Trophoblast cell (in vitro differentiated cells and primary cell): ENCODE data around the gene MYLK2. TPM values are rescaled to one million over a fixed set of nuclear protein-coding genes. Genes with fewer than 3 reads are reported as not detected.

Source experiments
- DNase-seq, 2 donors: peaks; one replicate each; pipeline ENCODE4 v3.0.0-alpha.2; 2016
- H2AFZ ChIP-seq: 2 replicates; pipeline ENCODE4 v1.6.1; 2013; ENCODE audit warnings: low read length, moderate library complexity, mild to moderate bottlenecking; ENCODE audit not compliant: insufficient read depth, poor library complexity
- H2AK5ac ChIP-seq: 2 replicates; pipeline ENCODE4 v1.6.1; 2013; ENCODE audit warnings: mild to moderate bottlenecking, low read length
- H2BK120ac ChIP-seq: 2 replicates; pipeline ENCODE4 v1.6.1; 2013; ENCODE audit warnings: low read length, mild to moderate bottlenecking, moderate library complexity; ENCODE audit not compliant: insufficient read depth, poor library complexity
- H2BK12ac ChIP-seq: 2 replicates; pipeline ENCODE4 v1.6.1; 2013; ENCODE audit warnings: mild to moderate bottlenecking, low read length, moderate library complexity
- H2BK5ac ChIP-seq: 2 replicates; pipeline ENCODE4 v1.6.1; 2013; ENCODE audit warnings: low read length, low read depth, moderate library complexity, mild to moderate bottlenecking; ENCODE audit not compliant: poor library complexity
- H3K14ac ChIP-seq: 2 replicates; pipeline ENCODE4 v1.6.1; 2013; ENCODE audit warnings: mild to moderate bottlenecking, low read length
- H3K18ac ChIP-seq: 2 replicates; pipeline ENCODE4 v1.6.1; 2013; ENCODE audit warnings: mild to moderate bottlenecking, low read length
- H3K23ac ChIP-seq: 2 replicates; pipeline ENCODE4 v1.6.1; 2013; ENCODE audit warnings: low read length
- H3K27ac ChIP-seq: 2 replicates; pipeline ENCODE4 v1.5.1; 2013; ENCODE audit warnings: low read depth, mild to moderate bottlenecking, inconsistent platforms, low read length, moderate library complexity
- H3K27me3 ChIP-seq: 2 replicates; pipeline ENCODE4 v1.6.1; 2013; ENCODE audit warnings: inconsistent platforms, mild to moderate bottlenecking, low read length, moderate library complexity; ENCODE audit not compliant: insufficient read depth
- H3K36me3 ChIP-seq, 2 experiments: 1 replicate in 1 of 2; 2 replicates in 1 of 2; pipeline ENCODE4 v1.6.1; 2013; ENCODE audit warnings: low read length in 2 of 2, mild to moderate bottlenecking in 2 of 2, moderate library complexity in 1 of 2; ENCODE audit not compliant: insufficient read depth in 2 of 2, control insufficient read depth in 1 of 2
- H3K4ac ChIP-seq: 2 replicates; pipeline ENCODE4 v1.6.1; 2013; ENCODE audit warnings: low read depth, mild to moderate bottlenecking, low read length, moderate library complexity
- H3K4me1 ChIP-seq, 2 experiments: 1 replicate in 1 of 2; 2 replicates in 1 of 2; pipeline ENCODE4 v1.6.1; 2013; ENCODE audit warnings: low read length in 2 of 2, mild to moderate bottlenecking in 2 of 2, moderate library complexity in 1 of 2; ENCODE audit not compliant: insufficient read depth in 2 of 2, control insufficient read depth in 1 of 2
- H3K4me2 ChIP-seq: 2 replicates; pipeline ENCODE4 v1.6.1; 2013; ENCODE audit warnings: inconsistent platforms, mild to moderate bottlenecking, low read length, moderate library complexity
- H3K4me3 ChIP-seq: 2 replicates; pipeline ENCODE4 v1.5.1; 2013; ENCODE audit warnings: mild to moderate bottlenecking, low read depth, low read length, inconsistent platforms
- H3K79me1 ChIP-seq: one replicate; pipeline ENCODE4 v1.6.1; 2013; ENCODE audit warnings: low read length
- H3K79me2 ChIP-seq: 2 replicates; pipeline ENCODE4 v1.6.1; 2013; ENCODE audit warnings: low read length, mild to moderate bottlenecking; ENCODE audit not compliant: control insufficient read depth, insufficient read depth, poor library complexity
- H3K9ac ChIP-seq: 2 replicates; pipeline ENCODE4 v1.6.1; 2013; ENCODE audit warnings: mild to moderate bottlenecking, low read length
- H3K9me3 ChIP-seq: 2 replicates; pipeline ENCODE4 v1.6.1; 2013; ENCODE audit warnings: low read depth, mild to moderate bottlenecking, control low read depth, inconsistent platforms, low read length; ENCODE audit not compliant: insufficient read depth
- H4K12ac ChIP-seq: 2 replicates; pipeline ENCODE4 v1.6.1; 2013; ENCODE audit warnings: low read depth, mild to moderate bottlenecking, low read length, moderate library complexity
- H4K8ac ChIP-seq: 2 replicates; pipeline ENCODE4 v1.6.1; 2013; ENCODE audit warnings: low read depth, mild to moderate bottlenecking, low read length, moderate library complexity
- H4K91ac ChIP-seq: one replicate; pipeline ENCODE4 v1.6.1; 2013; ENCODE audit warnings: low read depth, mild to moderate bottlenecking, low read length, moderate library complexity
- WGBS: extraction: QIAGEN DNeasy Blood & Tissue Kit; methylation state at CpG from one replicate; pipeline ENCODE4 v1.1.7; 2013; ENCODE audit warnings: missing lambda C conversion rate; ENCODE audit not compliant: insufficient read length, insufficient coverage; ENCODE audit errors: extremely low coverage; 5-methylcytosine and 5-hydroxymethylcytosine counted together
- polyA plus RNA-seq: library from polyadenylated mRNA; stranded (reverse); fragments of 200-250 nt; gene quantifications from 2 replicates; pipeline ENCODE4 v1.2.3, GENCODE V29; 2013

Gene MYLK2
- 0.12 and 0.19 TPM in 2 replicates for polyA plus RNA-seq

GRCh38 chr20:31819083-31819784 lies at the start of gene MYLK2:
TSS of gene MYLK2 (plus strand) at chr20:31819356. CDS start at chr20:31819581, 225 bp downstream.
- no peak within 1 kb of the TSS for H4K8ac ChIP-seq
- H2BK12ac ChIP-seq: no peak within 1 kb of the TSS
- H3K18ac ChIP-seq: no peak within 1 kb of the TSS
- H3K4me1 ChIP-seq: peaks cover 0 to 3% of the 10 kb centered on the region in 2 experiments
- H3K27me3 ChIP-seq: no peaks in the 10 kb centered on the region
- H2AK5ac ChIP-seq: no peak within 1 kb of the TSS
- no peak within 1 kb of the TSS for H3K27ac ChIP-seq
- H2BK120ac ChIP-seq: no peak within 1 kb of the TSS
- H3K4me3 ChIP-seq: no peak within 1 kb of the TSS
- H2BK5ac ChIP-seq: no peak within 1 kb of the TSS
- H4K12ac ChIP-seq: no peak within 1 kb of the TSS
- no peak within 1 kb of the TSS for H3K23ac ChIP-seq
- H3K4me2 ChIP-seq: no peak within 1 kb of the TSS
- H3K79me2 ChIP-seq: no peaks in the 10 kb centered on the region
- H3K79me1 ChIP-seq: no peaks in the 10 kb centered on the region
- H4K91ac ChIP-seq: no peak within 1 kb of the TSS
- no peak within 1 kb of the TSS for H3K4ac ChIP-seq
- WGBS: no CpG with 5 or more reads among the region's 16 CpGs
- no peaks in the 10 kb centered on the region for H3K9me3 ChIP-seq
- no peak within 1 kb of the TSS for H3K9ac ChIP-seq
- H2AFZ ChIP-seq: no peak within 1 kb of the TSS
- no peaks in the 10 kb centered on the region for H3K36me3 ChIP-seq
- DNase-seq: no peak
- H3K14ac ChIP-seq: no peak within 1 kb of the TSS

DNA sequence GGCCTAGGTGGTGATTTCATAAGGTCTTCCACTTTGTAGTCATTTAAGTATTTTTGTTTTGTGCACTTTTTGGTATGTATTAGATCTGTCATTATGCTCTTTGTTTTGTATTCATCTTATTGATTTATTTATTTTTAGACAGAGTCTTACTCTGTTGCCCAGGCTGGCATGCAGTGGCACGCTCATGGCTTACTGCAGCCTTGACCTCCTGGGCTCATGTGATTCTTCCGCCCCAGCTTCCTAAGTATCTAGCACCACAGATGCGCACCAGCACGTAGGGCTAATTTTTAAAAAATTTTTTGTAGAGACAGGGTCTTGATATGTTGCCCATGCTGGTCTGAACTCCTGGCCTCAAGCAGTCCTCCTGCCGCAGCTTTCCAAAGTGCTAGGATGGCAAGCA lies 49.5 kb upstream of the MYLK2 start:
- no peaks in the 10 kb centered on the region for H3K79me1 ChIP-seq
- no peak overlapping the region for H2BK12ac ChIP-seq
- H3K23ac ChIP-seq: no peak overlapping the region
- no peak overlapping the region for H2AFZ ChIP-seq
- no CpG with 5 or more reads among the region's 5 CpGs for WGBS
- no peak overlapping the region for H4K8ac ChIP-seq
- H2BK5ac ChIP-seq: no peak overlapping the region
- no peak for DNase-seq
- H3K14ac ChIP-seq: no peak overlapping the region
- H3K4me2 ChIP-seq: no peak overlapping the region
- no peaks in the 10 kb centered on the region for H3K4me1 ChIP-seq
- H3K27ac ChIP-seq: no peak overlapping the region
- H3K4me3 ChIP-seq: no peak overlapping the region
- no peak overlapping the region for H3K4ac ChIP-seq
- H4K91ac ChIP-seq: no peak overlapping the region
- H3K9me3 ChIP-seq: no peaks in the 10 kb centered on the region
- H4K12ac ChIP-seq: no peak overlapping the region
- no peaks in the 10 kb centered on the region for H3K27me3 ChIP-seq
- H3K18ac ChIP-seq: no peak overlapping the region
- no peak overlapping the region for H3K9ac ChIP-seq
- H2AK5ac ChIP-seq: no peak overlapping the region
- no peaks in the 10 kb centered on the region for H3K79me2 ChIP-seq
- H2BK120ac ChIP-seq: no peak overlapping the region
- peaks cover 25 to 40% of the 10 kb centered on the region in 2 experiments for H3K36me3 ChIP-seq

DNA sequence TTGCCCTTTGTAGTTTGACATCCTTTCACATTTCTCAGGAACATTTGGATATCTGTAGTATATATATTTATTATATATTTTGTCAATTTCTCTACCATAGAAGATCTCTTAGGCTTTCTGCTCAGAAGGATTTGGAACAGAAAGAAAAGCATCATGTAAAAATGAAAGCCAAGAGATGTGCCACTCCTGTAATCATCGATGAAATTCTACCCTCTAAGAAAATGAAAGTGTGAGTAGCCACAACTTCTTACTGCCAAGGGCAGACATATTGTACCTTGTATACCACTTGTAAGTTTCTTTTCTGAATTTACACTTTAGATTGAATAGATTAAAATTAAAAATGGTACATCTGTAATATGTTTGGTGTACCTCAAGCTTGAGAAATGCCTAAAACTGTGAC lies 48.9 kb upstream of the MYLK2 start:
- Histone ChIP-seq H2AFZ (no peak overlapping the region), H3K36me3 (peaks cover 27 to 38% of the 10 kb centered on the region in 2 experiments), H3K4me1 (no peaks in the 10 kb centered on the region), H4K12ac (no peak overlapping the region), H4K91ac (no peak overlapping the region), H3K4me2 (no peak overlapping the region), H3K79me2 (no peaks in the 10 kb centered on the region), H2AK5ac (no peak overlapping the region), H3K23ac (no peak overlapping the region), H2BK120ac (no peak overlapping the region), H3K79me1 (no peaks in the 10 kb centered on the region), H2BK12ac (no peak overlapping the region), H3K9me3 (no peaks in the 10 kb centered on the region), H3K18ac (no peak overlapping the region), H3K14ac (no peak overlapping the region), H2BK5ac (no peak overlapping the region), H3K27ac (no peak overlapping the region), H3K27me3 (no peaks in the 10 kb centered on the region), H3K4ac (no peak overlapping the region), H4K8ac (no peak overlapping the region), H3K4me3 (no peak overlapping the region), H3K9ac (no peak overlapping the region)
- no CpG with 5 or more reads among the region's 1 CpG for WGBS
- no peak for DNase-seq

DNA sequence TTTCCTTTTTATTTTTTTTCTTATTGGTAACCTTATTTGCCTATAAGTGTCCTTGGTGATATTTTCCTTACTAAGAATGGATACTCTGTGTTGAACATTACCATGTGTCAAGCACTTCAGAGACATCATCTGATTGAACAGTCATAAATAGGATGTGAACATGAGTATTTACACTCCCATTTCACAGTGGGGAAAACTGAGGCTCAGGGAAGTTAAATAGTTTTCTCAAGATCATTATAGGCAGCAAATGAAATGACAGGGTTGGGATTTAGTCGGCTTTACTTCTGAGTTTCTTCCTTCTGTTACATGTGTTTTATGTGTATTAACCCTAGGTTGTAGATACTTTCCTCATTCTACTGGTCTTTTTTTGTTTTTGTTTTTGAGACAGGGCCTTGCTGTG lies 44.7 kb upstream of the MYLK2 start:
- H3K4me1 ChIP-seq: no peaks in the 10 kb centered on the region
- H2BK120ac ChIP-seq: no peak overlapping the region
- no peak overlapping the region for H2BK12ac ChIP-seq
- no peak overlapping the region for H3K4me2 ChIP-seq
- no peak overlapping the region for H3K27ac ChIP-seq
- H3K79me1 ChIP-seq: no peaks in the 10 kb centered on the region
- no peak overlapping the region for H3K4ac ChIP-seq
- H2AK5ac ChIP-seq: no peak overlapping the region
- H3K9ac ChIP-seq: no peak overlapping the region
- no peak overlapping the region for H2AFZ ChIP-seq
- no peak overlapping the region for H4K12ac ChIP-seq
- H4K91ac ChIP-seq: no peak overlapping the region
- no peak overlapping the region for H3K4me3 ChIP-seq
- no peak overlapping the region for H3K23ac ChIP-seq
- no peak for DNase-seq
- no peaks in the 10 kb centered on the region for H3K79me2 ChIP-seq
- H3K14ac ChIP-seq: no peak overlapping the region
- no CpG with 5 or more reads among the region's 1 CpG for WGBS
- H4K8ac ChIP-seq: no peak overlapping the region
- no peaks in the 10 kb centered on the region for H3K27me3 ChIP-seq
- no peak overlapping the region for H2BK5ac ChIP-seq
- H3K36me3 ChIP-seq: peaks cover 28 to 39% of the 10 kb centered on the region in 2 experiments
- no peak overlapping the region for H3K18ac ChIP-seq
- no peaks in the 10 kb centered on the region for H3K9me3 ChIP-seq
